Thymus (tissue), 11 donors: ENCODE data around the gene RAB37. TPM values are rescaled to one million over a fixed set of nuclear protein-coding genes. Genes with fewer than 3 reads are reported as not detected.
A peak's percentile ranks its signal among the peaks of the same experiment; 100 is the strongest.

Source experiments
- DNase-seq, 9 donors: peaks; one replicate each; pipeline ENCODE4 v3.0.0-alpha.2; 2013; ENCODE audit warnings: low spot score in 9 of 9, low read depth in 6 of 9, missing footprints in 1 of 9
- H3K27ac ChIP-seq, 2 donors: one replicate each; pipeline ENCODE4 v1.5.1; 2013; ENCODE audit warnings: control low read depth in 1 of 2, low read depth in 1 of 2, low read length in 1 of 2, mild to moderate bottlenecking in 1 of 2, moderate library complexity in 1 of 2
- H3K27me3 ChIP-seq, 2 donors: one replicate each; pipeline ENCODE4 v1.5.1; 2013; ENCODE audit warnings: low read length in 1 of 2; ENCODE audit not compliant: control insufficient read depth in 2 of 2, insufficient read depth in 1 of 2
- H3K36me3 ChIP-seq, 2 donors: one replicate each; pipeline ENCODE4 v1.5.1; 2013; ENCODE audit warnings: low read length in 1 of 2, mild to moderate bottlenecking in 1 of 2, moderate library complexity in 1 of 2; ENCODE audit not compliant: control insufficient read depth in 2 of 2, insufficient read depth in 2 of 2
- H3K4me1 ChIP-seq, 2 donors: one replicate each; pipeline ENCODE4 v1.5.1; 2013; ENCODE audit warnings: low read length in 2 of 2; ENCODE audit not compliant: control insufficient read depth in 2 of 2, insufficient read depth in 2 of 2
- H3K4me3 ChIP-seq, 2 donors: one replicate each; pipeline ENCODE4 v1.5.1; 2013; ENCODE audit warnings: low read length in 2 of 2, control low read depth in 1 of 2, mild to moderate bottlenecking in 1 of 2
- H3K9me3 ChIP-seq, 2 donors: one replicate each; pipeline ENCODE4 v1.5.1; 2013; ENCODE audit warnings: low read length in 1 of 2, mild to moderate bottlenecking in 1 of 2; ENCODE audit not compliant: control insufficient read depth in 2 of 2, insufficient read depth in 1 of 2
- WGBS: extraction: QIAGEN DNeasy Blood & Tissue Kit; methylation state at CpG from one replicate; pipeline ENCODE4 v1.1.7; 2013; 5-methylcytosine and 5-hydroxymethylcytosine counted together
- polyA plus RNA-seq: library from polyadenylated mRNA; stranded (reverse); fragments of 200-250 nt; gene quantifications from one replicate; pipeline ENCODE4 v1.2.3, GENCODE V29; 2013
- total RNA-seq: library from RNA; stranded (reverse); fragments of 120-200 nt; gene quantifications from one replicate; pipeline ENCODE4 v1.2.4, GENCODE V29; 2013
- donor health status: healthy.

The RAB37 gene
- total and polyA plus RNA-seq, 2 donors = 19.9 to 29.3 TPM

DNA sequence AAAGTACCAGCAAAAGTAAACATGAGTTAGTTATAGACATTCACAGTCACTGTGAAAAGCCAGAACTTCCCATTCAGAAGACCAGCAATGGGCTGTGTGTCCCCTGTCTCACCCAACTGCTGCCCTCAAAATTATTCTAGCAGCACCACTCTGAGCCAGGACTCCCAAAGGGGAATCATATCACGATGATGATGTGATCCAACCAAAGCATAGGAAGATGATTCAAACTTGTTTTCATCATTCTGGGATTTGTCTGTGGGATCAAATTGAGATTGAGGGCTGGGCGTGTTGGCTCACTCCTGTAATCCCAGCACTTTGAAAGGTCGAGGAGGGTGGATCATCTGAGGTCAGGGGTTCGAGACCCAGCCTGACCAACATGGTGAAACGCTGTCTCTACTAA lies 45.5 kb downstream of the RAB37 start:
- peaks cover 3 to 17% of the 10 kb centered on the region in 2 donors for H3K36me3 ChIP-seq
- 98% methylated on average over 5 of the region's 5 CpGs for WGBS
- H3K9me3 ChIP-seq = no peaks in the 10 kb centered on the region
- peaks cover 3 to 57% of the 10 kb centered on the region in 2 donors for H3K4me1 ChIP-seq
- no peak overlapping the region for H3K27ac ChIP-seq
- no peak overlapping the region for H3K4me3 ChIP-seq
- DNase-seq = no peak
- H3K27me3 ChIP-seq = no peaks in the 10 kb centered on the region

DNA sequence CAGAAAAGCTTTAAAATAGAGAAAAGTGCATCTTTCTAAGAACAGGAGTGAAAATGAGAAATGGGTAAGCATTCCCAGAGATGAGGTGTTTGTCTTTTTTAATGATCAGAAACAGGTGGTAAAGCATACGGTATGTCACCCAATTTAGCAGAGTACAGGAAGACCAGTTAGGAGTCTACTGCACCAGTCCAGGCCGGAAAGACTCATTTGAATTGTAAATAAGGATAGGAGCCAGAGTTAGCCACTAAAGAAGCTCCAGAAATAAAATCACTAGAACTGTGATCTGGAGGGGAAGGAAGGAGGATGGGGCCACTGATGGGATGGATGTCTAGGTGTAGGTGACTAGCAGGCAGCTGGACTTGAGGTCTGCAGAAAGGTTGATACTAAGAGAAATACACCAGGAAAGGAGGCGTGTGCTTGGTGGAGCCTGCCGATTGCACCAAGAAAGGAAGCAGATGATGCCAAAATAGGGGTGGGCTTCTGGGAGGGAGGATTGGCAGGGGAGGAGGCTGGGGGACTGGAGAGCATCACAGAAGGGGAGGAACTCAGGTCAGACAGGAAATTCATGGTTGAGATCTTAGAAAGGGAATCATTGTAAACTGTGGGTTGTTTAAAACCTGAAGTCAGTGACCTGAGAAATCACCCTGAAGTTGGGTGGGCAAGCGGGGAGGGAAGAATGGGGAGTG lies 47.2 kb downstream of the RAB37 start:
- H3K27ac ChIP-seq = no peak overlapping the region
- peaks cover 3 to 54% of the 10 kb centered on the region in 2 donors for H3K4me1 ChIP-seq
- no peaks in the 10 kb centered on the region for H3K9me3 ChIP-seq
- 67% methylated on average over 5 of the region's 5 CpGs for WGBS
- H3K27me3 ChIP-seq = no peaks in the 10 kb centered on the region
- no peak for DNase-seq
- H3K4me3 ChIP-seq = no peak overlapping the region
- H3K36me3 ChIP-seq = peaks cover 9 to 26% of the 10 kb centered on the region in 2 donors

DNA sequence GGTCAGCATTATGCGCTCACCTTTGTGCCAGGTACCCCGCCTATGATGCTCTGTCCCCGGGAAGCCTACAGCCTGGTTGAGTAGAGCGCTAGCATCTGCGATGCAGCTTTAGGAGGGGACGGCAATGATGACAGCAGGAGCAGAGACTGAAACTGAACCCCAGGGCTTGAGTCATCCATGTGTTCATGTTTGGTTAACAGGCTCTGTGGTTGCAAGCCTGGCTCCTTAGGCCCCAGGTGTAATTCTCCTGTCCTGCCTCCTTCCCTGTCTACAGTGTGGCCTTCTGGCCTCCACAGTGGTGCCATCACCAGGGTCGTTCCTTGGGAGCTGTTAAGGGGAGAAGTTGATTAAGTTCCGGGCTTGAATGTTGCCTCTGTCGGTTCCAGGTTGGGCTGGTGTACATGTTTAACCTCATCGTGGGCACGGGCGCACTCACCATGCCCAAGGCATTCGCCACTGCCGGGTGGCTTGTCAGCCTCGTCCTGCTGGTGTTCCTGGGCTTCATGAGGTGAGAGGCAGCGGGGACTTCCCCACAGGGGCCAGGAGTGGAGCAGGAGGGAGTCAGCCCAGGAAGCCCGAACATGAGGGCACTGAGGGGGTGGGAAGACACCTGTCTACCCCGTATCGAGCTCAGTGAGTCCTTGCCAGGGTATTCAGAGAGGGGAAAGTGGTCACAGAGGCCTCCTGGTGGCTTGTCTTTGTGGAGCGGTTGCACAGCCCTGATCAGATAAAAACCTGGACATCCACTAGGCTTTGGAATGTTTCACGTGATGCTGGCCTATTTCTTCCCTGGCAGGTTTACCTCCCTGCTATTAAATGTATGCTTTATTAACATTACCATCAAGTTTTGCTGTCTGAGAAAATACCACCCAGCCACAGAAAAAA lies 48.3 kb downstream of the RAB37 start:
- H3K4me3 ChIP-seq = no peak overlapping the region
- no peaks in the 10 kb centered on the region for H3K27me3 ChIP-seq
- no peaks in the 10 kb centered on the region for H3K9me3 ChIP-seq
- peaks cover 3 to 43% of the 10 kb centered on the region in 2 donors for H3K4me1 ChIP-seq
- DNase-seq = no peak
- peak overlapping the region in 1 of 2 donors; percentile 47 for H3K27ac ChIP-seq
- WGBS = 91% methylated on average over 21 of the region's 21 CpGs
- H3K36me3 ChIP-seq = peaks cover 12 to 29% of the 10 kb centered on the region in 2 donors

DNA sequence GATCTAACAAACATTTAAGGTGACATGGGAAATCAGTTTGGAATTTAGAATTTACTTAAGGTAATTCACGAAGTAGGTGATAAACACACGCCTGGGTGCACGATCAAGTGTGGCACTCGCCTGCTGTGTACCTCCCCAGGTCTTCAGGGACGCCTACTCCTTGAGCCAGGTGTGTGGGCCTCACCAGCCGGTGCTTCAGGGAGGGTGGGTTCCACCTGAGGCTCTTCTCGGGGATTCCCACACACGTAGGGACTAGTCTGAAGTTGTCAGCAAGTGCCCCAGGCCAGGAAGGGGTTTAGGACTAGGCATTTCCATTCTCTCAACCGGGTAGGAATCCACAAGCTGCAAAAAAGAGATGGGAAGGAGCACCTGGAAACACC lies 48.9 kb downstream of the RAB37 start:
- H3K36me3 ChIP-seq = peaks cover 18 to 28% of the 10 kb centered on the region in 2 donors

DNA sequence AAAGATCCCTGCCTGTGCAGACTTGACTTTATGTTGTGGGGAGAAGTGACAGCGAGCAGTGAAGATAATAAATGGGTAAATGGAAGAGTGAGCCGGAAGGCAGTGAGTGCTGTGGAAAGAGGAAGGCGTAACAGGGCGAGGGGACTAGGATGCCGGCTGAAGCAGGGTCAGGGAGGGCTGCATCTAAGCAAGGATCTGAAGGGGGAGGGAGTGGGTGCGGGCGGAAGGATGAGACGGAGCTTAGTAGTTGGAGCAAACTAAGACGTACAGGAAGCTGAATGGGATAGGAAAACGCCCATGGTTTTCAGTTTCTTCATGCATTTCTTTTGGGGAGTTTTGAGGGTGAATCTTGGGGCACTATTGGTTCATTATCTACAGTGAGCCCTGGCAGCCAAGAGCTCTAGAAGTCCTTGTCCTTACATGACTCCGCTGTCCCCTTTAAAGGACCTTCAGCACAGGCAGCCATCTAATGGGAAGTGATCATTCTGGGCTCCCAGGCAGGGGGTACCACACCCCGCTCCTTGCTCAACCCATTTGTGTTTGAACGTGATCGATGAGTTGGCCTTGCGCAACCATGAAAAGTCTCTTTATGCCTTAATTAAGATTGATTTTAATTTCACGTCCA lies 49.5 kb downstream of the RAB37 start:
- DNase-seq = peak in 1 of 9 donors; percentile 27
- Histone ChIP-seq H3K4me3 (no peak overlapping the region), H3K36me3 (peaks cover 19 to 26% of the 10 kb centered on the region in 2 donors), H3K27ac (peak overlapping the region in 1 of 2 donors; percentile 0), H3K4me1 (peaks cover 0 to 41% of the 10 kb centered on the region in 2 donors), H3K9me3 (no peaks in the 10 kb centered on the region), H3K27me3 (no peaks in the 10 kb centered on the region)
- 65% methylated on average over 16 of the region's 16 CpGs for WGBS

More for the DNA sequence above, 48.9 kb downstream of the RAB37 start:
- no peaks in the 10 kb centered on the region for H3K9me3 ChIP-seq
- DNase-seq = peak in 1 of 9 donors; percentile 26
- no peaks in the 10 kb centered on the region for H3K27me3 ChIP-seq
- 85% methylated on average over 9 of the region's 9 CpGs for WGBS
- H3K4me3 ChIP-seq = no peak overlapping the region
- peak overlapping the region in 1 of 2 donors; percentile 0 for H3K27ac ChIP-seq
- peaks cover 0 to 42% of the 10 kb centered on the region in 2 donors for H3K4me1 ChIP-seq

DNA sequence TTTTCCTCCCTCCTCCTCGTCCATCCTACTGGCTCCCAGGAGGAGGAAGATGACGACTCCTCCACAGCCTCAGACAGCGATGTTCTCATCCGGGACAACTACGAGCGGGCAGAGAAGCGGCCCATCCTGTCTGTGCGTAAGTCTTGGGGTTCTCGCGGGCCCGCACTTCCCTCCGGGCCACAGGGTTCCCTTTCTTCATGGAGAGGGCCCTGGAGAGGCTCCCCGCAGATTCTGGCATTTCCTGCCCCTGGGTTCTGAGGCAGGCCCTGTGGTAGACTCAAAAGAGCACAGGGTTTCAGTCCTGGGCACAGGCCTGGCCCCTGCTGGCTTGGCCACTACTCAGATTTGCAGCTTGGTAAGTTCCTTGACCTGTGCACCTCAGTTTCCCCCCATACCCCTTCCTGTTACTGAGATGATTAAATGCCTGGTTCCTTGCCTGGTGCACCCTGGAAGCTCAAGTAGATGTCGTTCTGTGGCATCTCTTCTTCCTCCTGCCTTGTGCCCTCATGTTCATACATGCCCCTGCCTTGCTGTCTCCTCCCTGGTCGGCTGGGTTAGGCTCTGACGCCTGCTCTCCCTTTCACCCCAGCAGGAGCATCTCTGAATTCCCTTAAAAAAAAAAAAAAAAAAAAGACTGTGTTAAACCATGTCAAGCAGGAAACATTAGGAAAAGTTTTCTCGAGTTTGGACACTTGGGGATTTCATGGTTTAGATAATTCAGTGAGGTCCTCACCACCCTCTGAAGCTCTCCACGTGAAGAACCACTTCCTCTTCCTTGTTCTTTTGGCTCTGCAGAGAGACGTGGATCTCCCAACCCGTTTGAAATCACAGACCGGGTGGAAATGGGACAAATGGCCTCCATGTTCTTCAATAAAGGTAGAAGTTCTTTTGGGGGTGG lies 53.4 kb downstream of the RAB37 start:
- H3K9me3 ChIP-seq = no peaks in the 10 kb centered on the region
- no peak overlapping the region for H3K4me3 ChIP-seq
- peak in 1 of 9 donors; percentile 16 for DNase-seq
- H3K27me3 ChIP-seq = no peaks in the 10 kb centered on the region
- peaks cover 0 to 27% of the 10 kb centered on the region in 2 donors for H3K4me1 ChIP-seq
- peaks cover 30 to 45% of the 10 kb centered on the region in 2 donors for H3K36me3 ChIP-seq
- no peak overlapping the region for H3K27ac ChIP-seq
- 78% methylated on average over 21 of the region's 21 CpGs for WGBS

DNA sequence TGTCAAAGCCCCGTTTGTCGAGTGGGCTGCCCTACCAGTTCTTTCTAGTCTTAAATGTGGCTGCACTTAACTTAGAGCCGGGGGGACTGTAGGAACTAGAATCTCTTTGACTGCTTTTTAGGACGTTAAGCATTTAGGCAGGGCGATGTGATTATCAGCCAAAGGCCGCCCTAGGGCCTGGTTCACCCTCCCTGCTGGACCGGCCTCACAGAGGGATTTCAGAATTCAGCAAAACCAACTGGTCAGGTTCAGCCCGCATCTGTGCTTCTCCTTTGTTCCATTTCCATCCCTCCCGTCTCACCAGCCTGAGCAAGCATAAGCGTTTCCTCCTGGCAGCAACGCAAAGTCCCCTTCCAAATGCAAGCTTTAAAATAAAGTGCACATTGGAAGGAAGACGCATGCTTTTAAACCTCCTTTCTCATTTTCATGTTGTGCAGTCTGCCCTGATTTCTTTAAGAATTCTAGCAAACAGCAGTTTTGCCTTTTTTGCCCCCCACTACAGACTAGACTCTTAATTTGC lies 55.6 kb downstream of the RAB37 start:
- DNase-seq = no peak
- Histone ChIP-seq H3K9me3 (no peaks in the 10 kb centered on the region), H3K36me3 (peaks cover 47 to 61% of the 10 kb centered on the region in 2 donors), H3K4me3 (no peak overlapping the region), H3K4me1 (peaks cover 0 to 9% of the 10 kb centered on the region in 2 donors), H3K27ac (no peak overlapping the region), H3K27me3 (no peaks in the 10 kb centered on the region)
- 97% methylated on average over 12 of the region's 12 CpGs for WGBS

DNA sequence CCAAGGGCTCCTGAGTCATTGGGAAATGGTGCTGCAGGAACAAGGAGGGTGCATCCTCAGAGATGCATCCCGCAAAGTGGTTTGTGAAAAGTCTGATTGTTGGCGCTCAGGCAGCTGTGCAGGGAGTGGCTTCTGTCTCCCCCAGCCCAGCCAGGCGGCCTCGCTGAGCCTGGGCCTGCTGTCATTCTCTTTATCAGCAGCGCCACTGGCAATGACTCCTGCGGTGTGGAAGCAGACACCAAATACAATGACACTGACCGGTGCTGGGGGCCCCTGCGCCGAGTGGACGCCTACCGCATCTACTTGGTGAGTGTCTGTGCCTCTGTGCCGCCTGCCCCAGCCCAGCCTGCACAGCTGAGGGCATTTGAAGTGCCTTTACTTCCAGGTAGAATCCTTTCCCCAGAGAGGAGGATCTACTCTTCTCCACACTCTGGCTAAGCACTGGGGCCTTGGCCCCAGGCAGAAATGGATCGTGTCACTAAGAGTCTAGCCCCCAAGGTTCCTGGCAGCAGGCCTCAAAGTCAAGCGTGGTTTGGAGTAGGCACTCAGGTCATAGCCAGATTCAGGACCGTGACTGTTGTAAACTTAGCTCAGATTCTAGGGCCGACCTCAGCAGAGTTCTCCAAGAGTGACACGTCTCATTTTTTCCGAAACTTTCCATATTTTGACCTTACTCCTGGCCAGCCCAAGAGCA lies 58.4 kb downstream of the RAB37 start:
- Histone ChIP-seq H3K27me3 (no peaks in the 10 kb centered on the region), H3K4me3 (no peak overlapping the region), H3K27ac (no peak overlapping the region), H3K4me1 (peaks cover 0 to 8% of the 10 kb centered on the region in 2 donors), H3K36me3 (peaks cover 58 to 65% of the 10 kb centered on the region in 2 donors), H3K9me3 (no peaks in the 10 kb centered on the region)
- 98% methylated on average over 18 of the region's 18 CpGs for WGBS
- DNase-seq = no peak
